Fibroblast of villous mesenchyme (primary cell): ENCODE results near the gene SLC2A8. TPM values are rescaled to one million over a fixed set of nuclear protein-coding genes. Genes with fewer than 3 reads are reported as not detected.

Experiments
- DNase-seq: peaks from one replicate; pipeline ENCODE4 v3.0.0-alpha.2; 2010; ENCODE audit warnings: low read depth
- H3K4me3 ChIP-seq: 2 replicates; pipeline ENCODE4 v1.5.1; 2011; ENCODE audit warnings: low read depth, mild to moderate bottlenecking, low read length
- CTCF ChIP-seq: IDR thresholded peaks from 2 replicates; pipeline ENCODE4 v1.5.1; 2012; ENCODE audit warnings: low read depth, mild to moderate bottlenecking, low read length; ENCODE audit not compliant: insufficient read depth
- total RNA-seq: library from RNA; depleted of rRNA; stranded (reverse); fragments of >200 nt; gene quantifications from 2 replicates; pipeline ENCODE4 v1.2.3, GENCODE V29; 2012

SLC2A8 gene
- total RNA-seq, 1 donor = 8.2 TPM

- TF ChIP-seq CTCF = no peak
- peak; percentile 98 for DNase-seq
- H3K4me3 ChIP-seq = no peak overlapping the region
Observed at GRCh38 chr9:127388037-127388855, 8.7 kb upstream of the SLC2A8 start.

GRCh38 chr9:127388856-127389238 is 8.1 kb upstream of the SLC2A8 start:
- no peak overlapping the region for H3K4me3 ChIP-seq
- no peak for DNase-seq
- TF ChIP-seq CTCF = no peak

GRCh38 chr9:127389381-127390247 is 7.4 kb upstream of the SLC2A8 start:
- H3K4me3 ChIP-seq = no peak overlapping the region
- TF ChIP-seq CTCF = no peak
- DNase-seq = no peak

GRCh38 chr9:127390248-127390545 is 6.8 kb upstream of the SLC2A8 start:
- no peak for TF ChIP-seq CTCF
- DNase-seq = no peak
- no peak overlapping the region for H3K4me3 ChIP-seq

GRCh38 chr9:127390563-127390962 is 6.4 kb upstream of the SLC2A8 start:
- no peak for TF ChIP-seq CTCF
- no peak overlapping the region for H3K4me3 ChIP-seq
- no peak for DNase-seq

GRCh38 chr9:127392166-127392565 is 4.8 kb upstream of the SLC2A8 start:
- no peak overlapping the region for H3K4me3 ChIP-seq
- TF ChIP-seq CTCF = no peak
- DNase-seq = no peak
